ENCODE results near the gene SLC25A5.
"Not testable (repeated sequence)": the region's sequence is repeated elsewhere in the genome, so short reads cannot be mapped to it uniquely, and the experiment has no call there.

Gene SLC25A5

GRCh38 chrX:119475389-119476101 lies 7.3 kb downstream of the SLC25A5 start:
- DNase-seq: no peak

DNA sequence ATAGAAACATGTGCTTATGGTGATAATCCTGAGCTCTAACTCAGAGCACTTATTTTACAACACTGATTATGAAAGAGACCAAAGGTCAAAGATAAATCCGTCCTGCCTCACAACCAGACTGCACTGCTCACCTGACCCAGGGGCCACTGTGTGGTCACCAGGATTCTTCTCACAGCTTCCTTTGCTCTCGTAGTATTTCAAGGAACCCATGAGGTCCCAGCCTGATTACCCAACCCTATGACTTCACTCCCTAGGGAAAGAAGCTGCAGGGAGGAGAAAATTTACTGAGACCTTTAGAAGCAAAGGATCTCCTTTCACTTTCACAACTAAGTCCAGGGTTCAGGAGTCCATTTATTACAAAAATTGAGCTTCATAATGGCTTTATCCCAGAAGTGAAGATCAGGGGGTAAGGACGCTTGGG lies 9.6 kb downstream of the SLC25A5 start:
- no peak for DNase-seq

DNA sequence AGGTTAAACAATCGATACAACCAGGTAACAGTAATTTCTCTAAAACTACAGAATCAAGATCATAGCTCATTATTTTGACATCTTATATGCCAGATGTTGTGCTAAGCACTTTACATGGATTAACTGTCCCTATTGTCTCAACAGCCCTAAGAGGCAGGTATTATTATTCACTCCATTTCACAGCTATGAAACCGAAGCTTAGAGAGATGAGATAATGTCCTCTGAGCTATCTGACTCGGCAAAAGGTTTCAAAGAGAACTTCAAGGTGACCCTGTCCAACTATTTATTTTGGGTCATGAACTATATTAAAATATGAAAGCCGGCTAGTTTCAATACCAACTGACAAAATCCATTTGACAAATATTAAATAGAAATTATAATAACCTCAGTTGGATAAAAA lies 10.3 kb downstream of the SLC25A5 start:
- DNase-seq: no peak

GRCh38 chrX:119479845-119480244 lies 11.6 kb downstream of the SLC25A5 start:
- DNase-seq: no peak

DNA sequence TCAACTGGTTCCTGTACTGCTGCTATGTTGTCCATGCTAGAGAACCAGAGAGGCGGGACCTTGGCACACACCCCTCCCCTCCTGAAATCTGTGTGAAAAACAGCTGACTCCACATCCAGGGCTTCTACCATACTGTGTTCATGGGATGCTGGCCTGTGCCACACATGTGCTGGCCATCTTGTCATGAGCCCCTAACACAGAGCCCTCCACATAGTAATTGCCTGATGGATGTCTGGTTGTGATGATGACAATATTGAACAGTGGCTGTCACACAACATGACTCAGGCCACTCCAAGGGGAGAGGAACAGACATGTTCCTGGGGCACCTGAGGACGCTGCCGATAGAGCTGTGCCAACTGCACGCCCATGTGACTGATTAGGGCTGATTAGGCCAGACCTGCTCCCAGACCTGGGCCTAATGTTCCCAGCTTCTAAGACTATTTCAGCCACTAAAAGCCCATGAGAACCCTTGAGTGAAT lies 13.1 kb downstream of the SLC25A5 start:
- peak in 3 of 51 donors; percentile 1 for DNase-seq

DNA sequence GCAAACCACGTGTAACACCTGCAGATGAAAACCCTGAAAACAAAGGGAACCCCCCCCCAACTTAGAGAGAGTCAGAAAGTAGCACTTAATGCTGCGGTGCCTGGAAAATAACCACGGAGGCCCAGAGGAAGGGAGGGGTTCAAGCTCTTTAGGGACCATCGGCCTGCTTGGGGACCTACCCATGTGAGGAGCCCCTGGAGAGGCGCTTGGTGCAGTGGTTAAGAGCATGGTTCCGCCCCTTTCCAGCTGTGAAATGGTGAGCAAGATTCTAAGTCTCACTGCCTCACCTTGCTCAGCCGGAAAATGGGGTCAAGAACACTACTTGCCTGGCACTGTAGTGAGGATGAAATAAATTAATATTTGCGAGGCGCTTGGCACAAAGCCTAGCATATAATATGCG lies 13.8 kb downstream of the SLC25A5 start:
- no peak for DNase-seq

- peak in 44 of 51 donors; percentile 0 to 63 (median 24) for DNase-seq
Observed at GRCh38 chrX:119482481-119483480, 14.5 kb downstream of the SLC25A5 start.

GRCh38 chrX:119486745-119487144 lies 18.5 kb downstream of the SLC25A5 start:
- DNase-seq: no peak

GRCh38 chrX:119487766-119488165 lies 19.5 kb downstream of the SLC25A5 start:
- DNase-seq: not testable (repeated sequence)

- peak in 21 of 51 donors; percentile 0 to 29 (median 11) for DNase-seq
Observed at GRCh38 chrX:119488749-119489148, 20.5 kb downstream of the SLC25A5 start.

DNA sequence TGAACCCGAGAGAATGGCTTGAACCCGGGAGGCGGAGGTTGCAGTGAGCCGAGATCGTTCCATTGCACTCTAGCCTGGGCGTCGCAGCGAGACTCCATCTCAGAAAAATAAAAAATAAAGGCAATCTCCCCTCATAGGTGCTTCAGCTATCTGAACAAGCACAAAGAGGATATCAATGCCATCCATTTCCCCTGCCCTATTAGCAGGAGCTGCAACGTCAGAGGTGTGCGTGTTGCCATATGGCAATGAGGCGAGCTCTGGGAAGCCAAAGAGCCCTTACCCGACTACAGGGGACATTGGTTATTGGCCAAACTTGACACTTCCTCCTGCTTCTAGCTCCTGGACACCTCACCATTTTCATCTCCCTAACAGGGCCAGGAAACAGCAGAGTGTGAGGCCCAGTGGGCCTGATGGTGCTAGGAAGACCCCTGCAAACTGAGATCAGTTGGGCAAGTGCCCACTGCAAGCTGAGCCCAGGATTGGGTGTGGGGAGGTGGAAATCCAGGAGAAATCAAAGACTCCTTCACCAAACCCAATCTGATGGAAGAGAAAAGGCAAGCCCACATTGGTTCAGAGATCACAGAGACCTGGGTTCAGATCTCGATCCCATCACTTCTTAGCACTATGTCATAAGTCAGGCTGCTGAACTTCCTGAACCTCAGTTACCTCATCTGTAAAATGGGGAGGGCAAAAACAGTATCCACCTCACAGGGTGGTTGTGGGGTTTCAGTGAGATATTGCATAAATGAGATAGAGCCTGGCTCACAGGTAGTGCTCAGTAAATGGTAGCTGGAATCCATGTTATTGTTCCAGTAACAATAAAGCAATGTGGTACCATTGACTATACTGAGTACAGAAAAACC lies 21.2 kb downstream of the SLC25A5 start:
- no peak for DNase-seq

DNA sequence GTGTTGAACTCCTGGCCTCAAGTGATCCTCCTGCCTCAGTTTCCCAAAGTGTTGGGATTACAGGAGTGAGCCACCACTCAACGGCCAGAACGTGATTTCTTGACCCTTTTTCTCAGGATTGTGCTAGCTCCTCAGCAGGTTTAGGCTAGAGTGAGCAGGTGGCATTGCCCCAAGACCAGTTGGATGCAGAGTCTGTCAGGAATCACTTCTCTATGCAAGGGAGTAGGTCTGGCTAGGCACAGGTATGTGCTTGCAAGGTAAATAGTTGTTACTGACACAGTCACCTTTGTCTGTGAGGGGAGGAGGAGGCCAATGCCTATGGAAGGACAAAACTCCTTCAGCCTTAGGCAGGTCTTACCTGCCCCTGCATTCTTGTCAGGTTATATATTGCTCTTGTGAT lies 24.2 kb downstream of the SLC25A5 start:
- DNase-seq: no peak

DNA sequence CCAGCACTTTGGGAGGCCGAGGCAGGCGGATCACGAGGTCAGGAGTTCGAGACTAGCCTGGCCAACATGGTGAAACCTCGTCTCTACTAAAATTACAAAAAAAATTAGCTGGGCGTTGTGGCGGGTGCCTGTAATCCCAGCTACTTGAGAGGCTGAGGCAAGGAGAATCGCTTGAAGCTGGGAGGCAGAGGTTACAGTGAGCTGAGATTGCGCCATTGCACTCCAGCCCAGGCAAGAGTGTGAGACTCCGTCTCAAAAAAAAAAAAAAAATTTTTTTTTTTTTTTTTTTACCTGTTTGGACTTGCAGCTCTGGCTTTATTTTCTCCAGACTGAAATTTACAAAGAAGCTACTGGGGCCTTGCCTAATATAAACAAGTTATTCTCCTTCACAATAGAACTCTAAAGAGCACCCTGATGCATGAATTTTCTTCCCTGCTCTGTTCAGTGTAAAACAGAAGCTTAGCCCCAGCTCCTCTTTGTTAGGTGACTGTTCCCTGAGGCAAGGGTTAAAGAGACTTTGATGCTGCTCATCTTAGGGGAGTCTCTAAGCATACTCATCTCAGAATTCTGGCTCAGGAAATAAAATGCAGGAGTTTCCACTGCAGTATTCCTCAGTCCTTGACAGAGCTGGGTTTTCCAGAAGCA lies 25.7 kb downstream of the SLC25A5 start:
- not testable (repeated sequence) for DNase-seq

DNA sequence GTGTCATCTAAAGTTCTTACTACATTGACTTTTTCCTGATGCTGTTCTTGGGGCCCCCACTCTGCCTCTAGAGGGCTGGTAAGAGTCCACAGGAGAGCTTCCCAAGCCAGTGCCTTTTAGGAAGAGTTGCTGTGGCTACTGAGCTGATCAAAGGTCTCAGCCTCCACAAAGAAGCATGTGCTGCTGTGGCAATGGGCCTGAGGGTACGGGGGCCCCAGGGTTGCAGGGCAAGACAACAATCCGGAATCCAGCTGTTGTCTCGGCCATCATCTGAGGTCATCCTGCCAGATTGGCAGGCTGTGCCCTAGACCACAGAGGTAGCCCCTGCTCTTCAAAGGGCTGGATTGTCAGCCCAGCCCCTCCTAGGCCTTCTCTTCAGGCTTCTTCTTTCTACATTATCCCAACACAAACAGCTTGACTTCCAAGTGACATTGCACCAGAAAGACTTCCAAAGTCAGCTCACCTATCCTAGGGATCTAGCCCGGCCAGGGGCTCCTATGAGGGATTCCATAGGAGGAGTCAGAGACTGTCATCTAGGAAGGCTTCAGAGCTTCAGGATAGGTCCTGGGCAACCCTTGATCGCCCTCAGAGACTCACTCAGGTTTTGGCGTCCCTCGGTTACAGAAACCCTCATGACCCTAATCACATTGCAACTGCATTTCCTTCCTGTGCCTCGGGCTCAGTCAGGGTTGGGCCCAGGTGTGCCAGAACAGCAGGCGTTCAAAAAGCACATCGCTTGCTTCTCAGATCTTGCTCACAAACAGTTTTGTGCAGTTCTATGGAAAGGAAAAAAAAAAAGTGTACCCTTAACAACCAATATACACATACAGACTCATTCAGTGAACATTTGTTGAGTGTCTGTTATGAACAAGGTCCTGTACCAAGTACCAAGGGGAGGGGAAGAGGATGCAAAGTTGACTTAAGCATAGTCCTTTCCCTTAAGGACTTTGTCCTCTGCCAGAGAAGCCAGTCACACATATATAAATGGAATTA lies 27.8 kb downstream of the SLC25A5 start:
- no peak for DNase-seq

DNA sequence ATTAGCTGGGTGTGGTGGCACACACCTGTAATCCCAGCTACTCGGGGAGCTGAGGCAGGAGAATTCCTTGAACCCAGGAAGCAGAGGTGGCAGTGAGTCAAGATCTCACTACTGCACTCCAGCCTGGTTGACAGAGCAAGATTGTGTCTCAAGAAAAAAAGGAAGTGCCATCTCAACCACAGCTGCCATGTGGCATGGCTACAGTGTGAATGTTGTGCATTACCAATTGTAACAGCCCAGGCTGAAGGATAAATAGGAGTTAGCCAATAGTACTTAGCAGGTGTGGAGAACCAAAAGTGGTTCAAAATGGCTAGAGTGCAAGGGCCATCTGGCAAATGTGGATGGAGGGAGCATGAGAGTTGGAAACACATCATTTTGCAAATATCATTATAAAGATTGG lies 28.9 kb downstream of the SLC25A5 start:
- no peak for DNase-seq

- DNase-seq: no peak
Observed at GRCh38 chrX:119500061-119500800, 32.0 kb downstream of the SLC25A5 start.

- DNase-seq: no peak
Observed at GRCh38 chrX:119501511-119502148, 33.4 kb downstream of the SLC25A5 start.

Measured in hypothalamus (tissue), 51 donors.